PC-3 (cell line): ENCODE measurements around the gene ACTL10.

ENCODE experiments used
- EZH2 ChIP-seq: fragments of 300-600 bp; sonication (generic); IDR thresholded peaks from one replicate; pipeline ENCODE4 v1.6.1; 2017; ENCODE audit warnings: antibody characterized with exemption, mild to moderate bottlenecking, low read length; ENCODE audit not compliant: unreplicated experiment
- EZH2phosphoT487 ChIP-seq: fragments of 300-600 bp; sonication (generic); IDR thresholded peaks from 2 replicates; pipeline ENCODE4 v1.6.1; 2018; ENCODE audit warnings: mild to moderate bottlenecking, antibody characterized with exemption, low read length, borderline replicate concordance
- TF ChIP-seq, protein P1 (sequence below): fragments of 300-600 bp; sonication (generic); conservative IDR thresholded peaks from 2 replicates; pipeline ENCODE4 v1.5.1; 2017; ENCODE audit warnings: antibody characterized with exemption, low read depth, mild to moderate bottlenecking, low read length

DNA sequence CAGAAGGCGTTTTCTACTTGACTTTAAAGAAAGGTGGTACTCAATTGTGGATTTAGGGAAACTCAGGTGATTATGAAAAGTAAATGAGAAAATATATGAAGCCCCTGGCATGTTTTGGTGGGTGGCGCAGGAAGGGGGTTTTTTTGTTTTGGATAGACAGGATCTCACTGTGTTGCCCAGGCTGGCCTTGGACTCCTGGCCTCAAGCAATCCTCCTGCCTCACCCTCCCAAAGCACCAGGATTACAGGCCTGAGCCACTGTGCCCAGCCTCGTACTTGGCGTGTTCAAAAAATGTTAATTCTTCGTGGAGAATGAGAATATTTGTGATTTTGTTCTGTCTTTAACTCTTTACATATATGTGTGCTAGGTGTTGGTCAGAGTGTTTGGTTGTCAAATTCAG, 36.8 kb upstream of the ACTL10 start:
- TF ChIP-seq, protein P1, sequence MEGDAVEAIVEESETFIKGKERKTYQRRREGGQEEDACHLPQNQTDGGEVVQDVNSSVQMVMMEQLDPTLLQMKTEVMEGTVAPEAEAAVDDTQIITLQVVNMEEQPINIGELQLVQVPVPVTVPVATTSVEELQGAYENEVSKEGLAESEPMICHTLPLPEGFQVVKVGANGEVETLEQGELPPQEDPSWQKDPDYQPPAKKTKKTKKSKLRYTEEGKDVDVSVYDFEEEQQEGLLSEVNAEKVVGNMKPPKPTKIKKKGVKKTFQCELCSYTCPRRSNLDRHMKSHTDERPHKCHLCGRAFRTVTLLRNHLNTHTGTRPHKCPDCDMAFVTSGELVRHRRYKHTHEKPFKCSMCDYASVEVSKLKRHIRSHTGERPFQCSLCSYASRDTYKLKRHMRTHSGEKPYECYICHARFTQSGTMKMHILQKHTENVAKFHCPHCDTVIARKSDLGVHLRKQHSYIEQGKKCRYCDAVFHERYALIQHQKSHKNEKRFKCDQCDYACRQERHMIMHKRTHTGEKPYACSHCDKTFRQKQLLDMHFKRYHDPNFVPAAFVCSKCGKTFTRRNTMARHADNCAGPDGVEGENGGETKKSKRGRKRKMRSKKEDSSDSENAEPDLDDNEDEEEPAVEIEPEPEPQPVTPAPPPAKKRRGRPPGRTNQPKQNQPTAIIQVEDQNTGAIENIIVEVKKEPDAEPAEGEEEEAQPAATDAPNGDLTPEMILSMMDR = no peak
- TF ChIP-seq EZH2phosphoT487 = no peak
- TF ChIP-seq EZH2 = no peak
